ENCODE data around the gene ZNF232. TPM values are rescaled to one million over a fixed set of nuclear protein-coding genes. Genes with fewer than 3 reads are reported as not detected.

The ZNF232 gene
- total and polyA plus RNA-seq, 2 experiments from 2014 or later, result 5.2 TPM

GRCh38 chr17:5100832-5101231, 10.8 kb downstream of the ZNF232 start:
- H2AFZ ChIP-seq, result no peak overlapping the region
- H3K9me2 ChIP-seq (ENCODE audit: insufficient read depth), result no peaks in the 10 kb centered on the region
- TF ChIP-seq EZH2phosphoT487 (IDR thresholded peaks at IDR 0.05; ENCODE audit: insufficient read depth, low read depth) (no peak), EZH2 (IDR thresholded peaks at IDR 0.05; ENCODE audit: insufficient read depth, poor library complexity, severe bottlenecking) (no peak)
- DNase-seq, result no peak
- H3K9ac ChIP-seq, result no peak overlapping the region
- H3K9me3 ChIP-seq (ENCODE audit: low read depth), result no peaks in the 10 kb centered on the region
- H3K4me2 ChIP-seq (ENCODE audit: unreplicated experiment), result no peak overlapping the region
- H3K79me2 ChIP-seq (ENCODE audit: insufficient read depth), result no peaks in the 10 kb centered on the region
- H4K20me1 ChIP-seq (ENCODE audit: insufficient read depth), result no peaks in the 10 kb centered on the region
- no peaks in the 10 kb centered on the region for H3K4me1 ChIP-seq (ENCODE audit: insufficient read depth)
- no peak overlapping the region for H3K27ac ChIP-seq
- 56 to 68% methylated on average over 6 of the region's 6 CpGs for WGBS, 2 experiments (ENCODE audit: low coverage in 1 of 2, low lambda C conversion rate in 2 of 2, missing lambda C conversion rate in 2 of 2)
- H3K36me3 ChIP-seq (ENCODE audit: low read depth), result peaks cover 7% of the 10 kb centered on the region; the same call in 1 of the 2 replicates
- H3K27me3 ChIP-seq (replicated peaks; ENCODE audit: insufficient read depth), result peaks cover 6% of the 10 kb centered on the region; the same call in 1 of the 2 replicates
- no peak overlapping the region for H3K4me3 ChIP-seq
- in situ Hi-C loops (cut with MboI), result no loop called here
- no peaks in the 10 kb centered on the region for H3F3A ChIP-seq (ENCODE audit: insufficient read depth)

GRCh38 chr17:5099271-5099670, 12.4 kb downstream of the ZNF232 start:
- DNase-seq, result no peak
- in situ Hi-C loops (cut with MboI), result no loop called here

GRCh38 chr17:5097101-5097834, 14.4 kb downstream of the ZNF232 start:
- H3K9me2 ChIP-seq (ENCODE audit: insufficient read depth), result no peaks in the 10 kb centered on the region
- H3K36me3 ChIP-seq (ENCODE audit: low read depth), result 0 out of 2 replicates have a peak, but pooled peaks cover 7% of the 10 kb centered on the region
- in situ Hi-C loops (cut with MboI), result no loop called here
- no peak overlapping the region for H2AFZ ChIP-seq
- peaks cover 6% of the 10 kb centered on the region; the same call in 1 of the 2 replicates for H3K27me3 ChIP-seq (replicated peaks; ENCODE audit: insufficient read depth)
- no peak overlapping the region for H3K4me2 ChIP-seq (ENCODE audit: unreplicated experiment)
- DNase-seq, result no peak
- no peaks in the 10 kb centered on the region for H3K4me1 ChIP-seq (ENCODE audit: insufficient read depth)
- TF ChIP-seq EZH2phosphoT487 (IDR thresholded peaks at IDR 0.05; ENCODE audit: insufficient read depth, low read depth) (no peak), EZH2 (IDR thresholded peaks at IDR 0.05; ENCODE audit: insufficient read depth, poor library complexity, severe bottlenecking) (no peak)
- no peaks in the 10 kb centered on the region for H4K20me1 ChIP-seq (ENCODE audit: insufficient read depth)
- no peaks in the 10 kb centered on the region for H3K79me2 ChIP-seq (ENCODE audit: insufficient read depth)
- 5 to 6% methylated on average over 52 to 56 of the region's 63 CpGs for WGBS, 2 experiments (ENCODE audit: low coverage in 1 of 2, low lambda C conversion rate in 2 of 2, missing lambda C conversion rate in 2 of 2)
- no peak overlapping the region for H3K27ac ChIP-seq
- no peaks in the 10 kb centered on the region for H3F3A ChIP-seq (ENCODE audit: insufficient read depth)
- H3K9me3 ChIP-seq (ENCODE audit: low read depth), result peaks cover 7% of the 10 kb centered on the region
- no peak overlapping the region for H3K4me3 ChIP-seq
- no peak overlapping the region for H3K9ac ChIP-seq

More at GRCh38 chr17:5099271-5099670, 12.4 kb downstream of the ZNF232 start:
- H4K20me1 ChIP-seq (ENCODE audit: insufficient read depth), result no peaks in the 10 kb centered on the region
- no peaks in the 10 kb centered on the region for H3K79me2 ChIP-seq (ENCODE audit: insufficient read depth)
- no peak for TF ChIP-seq EZH2phosphoT487 (IDR thresholded peaks at IDR 0.05; ENCODE audit: insufficient read depth, low read depth)
- no peak for TF ChIP-seq EZH2 (IDR thresholded peaks at IDR 0.05; ENCODE audit: insufficient read depth, poor library complexity, severe bottlenecking)
- no peak overlapping the region for H3K27ac ChIP-seq
- no peaks in the 10 kb centered on the region for H3K4me1 ChIP-seq (ENCODE audit: insufficient read depth)
- no peaks in the 10 kb centered on the region for H3F3A ChIP-seq (ENCODE audit: insufficient read depth)
- no peak overlapping the region for H3K4me3 ChIP-seq
- no peak overlapping the region for H3K9ac ChIP-seq
- peaks cover 6% of the 10 kb centered on the region; the same call in 1 of the 2 replicates for H3K27me3 ChIP-seq (replicated peaks; ENCODE audit: insufficient read depth)
- no peaks in the 10 kb centered on the region for H3K9me2 ChIP-seq (ENCODE audit: insufficient read depth)
- no peak overlapping the region for H3K4me2 ChIP-seq (ENCODE audit: unreplicated experiment)
- 78 to 81% methylated on average over 5 of the region's 5 CpGs for WGBS, 2 experiments (ENCODE audit: low coverage in 1 of 2, low lambda C conversion rate in 2 of 2, missing lambda C conversion rate in 2 of 2)
- H3K9me3 ChIP-seq (ENCODE audit: low read depth), result peaks cover 4% of the 10 kb centered on the region
- no peaks in the 10 kb centered on the region for H3K36me3 ChIP-seq (ENCODE audit: low read depth)
- no peak overlapping the region for H2AFZ ChIP-seq

- H3K9me2 ChIP-seq (ENCODE audit: insufficient read depth), result no peaks in the 10 kb centered on the region
- no peaks in the 10 kb centered on the region for H3K4me1 ChIP-seq (ENCODE audit: insufficient read depth)
- H3K27me3 ChIP-seq (replicated peaks; ENCODE audit: insufficient read depth), result peaks cover 6% of the 10 kb centered on the region; the same call in 1 of the 2 replicates
- in situ Hi-C loops (cut with MboI), result no loop called here
- 2 to 3% methylated on average over 7 of the region's 7 CpGs for WGBS, 2 experiments (ENCODE audit: low coverage in 1 of 2, low lambda C conversion rate in 2 of 2, missing lambda C conversion rate in 2 of 2)
- H3K27ac ChIP-seq, result no peak overlapping the region
- H3K4me3 ChIP-seq, result no peak overlapping the region
- H2AFZ ChIP-seq, result no peak overlapping the region
- no peak overlapping the region for H3K4me2 ChIP-seq (ENCODE audit: unreplicated experiment)
- H3F3A ChIP-seq (ENCODE audit: insufficient read depth), result no peaks in the 10 kb centered on the region
- no peaks in the 10 kb centered on the region for H4K20me1 ChIP-seq (ENCODE audit: insufficient read depth)
- peaks cover 12% of the 10 kb centered on the region for H3K36me3 ChIP-seq (ENCODE audit: low read depth)
- no peak overlapping the region for H3K9ac ChIP-seq
- no peak for DNase-seq
- TF ChIP-seq EZH2 (IDR thresholded peaks at IDR 0.05; ENCODE audit: insufficient read depth, poor library complexity, severe bottlenecking) (no peak), EZH2phosphoT487 (IDR thresholded peaks at IDR 0.05; ENCODE audit: insufficient read depth, low read depth) (no peak)
- H3K79me2 ChIP-seq (ENCODE audit: insufficient read depth), result no peaks in the 10 kb centered on the region
- peaks cover 8% of the 10 kb centered on the region for H3K9me3 ChIP-seq (ENCODE audit: low read depth)
These were observed 15.0 kb downstream of the ZNF232 start for GRCh38 chr17:5096731-5097100.

All from GM23248 (cell line).